ENCODE data around the gene WNT11. TPM values are rescaled to one million over a fixed set of nuclear protein-coding genes. Genes with fewer than 3 reads are reported as not detected.

The WNT11 gene
- polyA plus RNA-seq, 1 donor from 2014 or later = 2.3 TPM

DNA sequence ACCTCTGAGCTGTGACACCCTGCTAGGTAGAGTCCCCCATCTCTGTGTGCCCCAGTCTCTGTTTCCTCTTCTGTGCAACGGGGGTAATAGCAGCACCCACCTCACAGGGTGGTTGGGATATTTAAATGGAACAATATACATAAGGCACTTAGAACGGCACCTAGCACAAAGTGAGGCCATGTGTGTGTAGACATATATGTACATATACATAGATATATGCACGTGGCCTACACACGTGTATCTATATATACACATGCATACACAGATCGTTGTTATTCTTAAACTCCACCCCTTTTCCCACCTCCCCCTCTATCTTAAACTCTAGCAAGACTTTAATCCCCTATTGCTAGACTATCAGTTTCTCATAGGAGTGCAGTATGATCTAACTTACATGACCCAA lies 2.4 kb downstream of the WNT11 start:
- Histone ChIP-seq H3K4me2 (ENCODE audit: low read length) (no peak overlapping the region), H3K9ac (ENCODE audit: low read length) (no peak overlapping the region), H3K79me2 (replicated peaks; ENCODE audit: insufficient read depth, low read length) (no peaks in the 10 kb centered on the region), H3K4me3 (ENCODE audit: low read length) (no peak overlapping the region), H3K27ac (ENCODE audit: low read length) (no peak overlapping the region), H2AFZ (ENCODE audit: low read depth, low read length) (no peak overlapping the region), H3F3A (ENCODE audit: insufficient read depth, low read length, poor library complexity, severe bottlenecking) (no peaks in the 10 kb centered on the region), H4K20me1 (ENCODE audit: insufficient read depth) (no peaks in the 10 kb centered on the region), H3K27me3 (ENCODE audit: insufficient read depth, low read depth, low read length) (peaks cover 59% of the 10 kb centered on the region), H3K9me2 (ENCODE audit: insufficient read depth, low read length) (no peaks in the 10 kb centered on the region), H3K36me3 (ENCODE audit: insufficient read depth, low read length) (no peaks in the 10 kb centered on the region), H3K9me3 (ENCODE audit: low read length) (no peaks in the 10 kb centered on the region)
- TF ChIP-seq MXI1 (conservative IDR thresholded peaks at IDR 0.05; ENCODE audit: poor library complexity, severe bottlenecking) (no peak), EP300 (conservative IDR thresholded peaks at IDR 0.05; ENCODE audit: poor library complexity, severe bottlenecking) (no peak), RAD21 (conservative IDR thresholded peaks at IDR 0.05) (no peak), SMC3 (conservative IDR thresholded peaks at IDR 0.05; ENCODE audit: poor library complexity) (no peak), REST (IDR thresholded peaks at IDR 0.05; ENCODE audit: borderline replicate concordance) (no peak)

DNA sequence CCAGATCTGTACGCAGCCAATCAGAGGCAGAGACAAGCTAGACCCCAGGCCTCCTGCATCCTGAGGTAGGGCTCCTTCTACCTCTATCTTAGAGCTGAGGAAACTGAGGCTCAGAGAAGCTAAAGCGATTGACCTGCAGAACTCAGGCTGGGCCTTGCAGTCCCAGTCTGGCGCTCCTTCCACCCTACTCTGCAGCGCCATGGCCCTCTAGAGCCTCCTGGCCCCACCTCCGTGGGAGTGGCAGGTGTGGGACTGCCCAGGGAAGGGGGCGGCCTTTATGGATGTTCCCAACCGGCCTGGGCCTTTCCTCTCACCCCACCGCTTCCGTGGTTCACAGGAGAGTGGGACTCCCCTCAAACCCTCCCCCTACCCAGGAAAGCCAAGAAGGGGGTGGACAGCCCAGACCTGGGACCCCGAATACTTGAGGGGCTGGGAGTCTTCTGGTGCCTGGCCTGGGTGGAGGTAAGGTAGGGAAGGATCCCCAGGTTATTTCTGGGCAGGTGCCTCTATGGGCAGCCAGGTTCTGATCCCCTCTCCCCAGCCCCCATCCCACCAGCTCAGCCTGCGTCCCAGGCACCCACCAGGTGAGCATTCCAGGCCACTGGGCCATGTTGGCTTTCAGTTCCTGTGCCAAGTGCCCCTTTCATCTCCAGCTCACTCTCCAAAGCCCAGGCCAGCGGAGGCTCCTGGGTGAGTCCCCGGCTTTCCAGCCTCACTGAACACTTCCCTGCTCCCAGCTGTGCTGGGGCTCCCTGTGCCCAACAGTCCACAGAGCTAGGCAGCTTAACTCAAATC lies 3.0 kb downstream of the WNT11 start:
- Histone ChIP-seq H3K9ac (ENCODE audit: low read length) (no peak overlapping the region), H3K4me2 (ENCODE audit: low read length) (no peak overlapping the region), H3K36me3 (ENCODE audit: insufficient read depth, low read length) (no peaks in the 10 kb centered on the region), H3K9me2 (ENCODE audit: insufficient read depth, low read length) (no peaks in the 10 kb centered on the region), H4K20me1 (ENCODE audit: insufficient read depth) (no peaks in the 10 kb centered on the region), H3K9me3 (ENCODE audit: low read length) (no peaks in the 10 kb centered on the region), H3K79me2 (replicated peaks; ENCODE audit: insufficient read depth, low read length) (no peaks in the 10 kb centered on the region), H3K27ac (ENCODE audit: low read length) (no peak overlapping the region), H3F3A (ENCODE audit: insufficient read depth, low read length, poor library complexity, severe bottlenecking) (no peaks in the 10 kb centered on the region), H2AFZ (ENCODE audit: low read depth, low read length) (no peak overlapping the region), H3K4me3 (ENCODE audit: low read length) (no peak overlapping the region), H3K27me3 (ENCODE audit: insufficient read depth, low read depth, low read length) (peaks cover 53% of the 10 kb centered on the region)
- TF ChIP-seq EZH2 (IDR thresholded peaks at IDR 0.05; ENCODE audit: borderline replicate concordance, insufficient read depth, low read length, poor library complexity, severe bottlenecking) = no peak
- TF ChIP-seq CTCF (IDR thresholded peaks at IDR 0.05; ENCODE audit: poor library complexity, severe bottlenecking) = no peak
- no peak for TF ChIP-seq MXI1 (conservative IDR thresholded peaks at IDR 0.05; ENCODE audit: poor library complexity, severe bottlenecking)
- no peak for TF ChIP-seq POLR2AphosphoS5 (IDR thresholded peaks at IDR 0.05)
- no peak for TF ChIP-seq TAF1 (IDR thresholded peaks at IDR 0.05; ENCODE audit: low read depth)
